Activated CD4-positive, alpha-beta T cell treated with anti-CD3 and anti-CD28 coated beads for 36 hours (primary cell): ENCODE results near the gene PPM1L. TPM values are rescaled to one million over a fixed set of nuclear protein-coding genes. Genes with fewer than 3 reads are reported as not detected.

ENCODE experiments used
- ATAC-seq: fragments of 200-7000 bp; cut with Tn5 transposase; one replicate; pipeline ENCODE4 v1.10.0; 2021; ENCODE audit warnings: mild to moderate bottlenecking, moderate library complexity
- CTCF ChIA-PET: fragments of 350-600 bp; sonication (Branson Sonifier 250); formaldehyde crosslinking; loops from one replicate; lab custom pipeline; 2021; ENCODE audit warnings: antibody characterized with exemption; lab: Charles Lee
- POLR2A ChIA-PET: fragments of 350-600 bp; sonication (Branson Sonifier 250); formaldehyde crosslinking; loops from one replicate; lab custom pipeline; 2021; ENCODE audit warnings: antibody characterized with exemption, inconsistent platforms; lab: Charles Lee
- DNase-seq: peaks from one replicate; pipeline ENCODE4 v3.0.0-alpha.2; 2020
- H3K27ac Mint-ChIP-seq: one replicate; pipeline ENCODE4 v1.8.0; 2021; ENCODE audit warnings: mixed read lengths
- H3K27me3 Mint-ChIP-seq: one replicate; pipeline ENCODE4 v1.8.0; 2021; ENCODE audit warnings: mixed read lengths
- H3K36me3 Mint-ChIP-seq: one replicate; pipeline ENCODE4 v1.8.0; 2021; ENCODE audit warnings: low read depth, mixed read lengths
- H3K4me1 Mint-ChIP-seq: one replicate; pipeline ENCODE4 v1.8.0; 2021; ENCODE audit warnings: mixed read lengths
- H3K4me3 Mint-ChIP-seq: one replicate; pipeline ENCODE4 v1.8.0; 2021; ENCODE audit warnings: mild to moderate bottlenecking, moderate library complexity, mixed read lengths
- H3K9me3 Mint-ChIP-seq: one replicate; pipeline ENCODE4 v1.8.0; 2021; ENCODE audit warnings: low read depth, mixed read lengths
- intact Hi-C, 2 experiments: fragments of 100-400 bp; cut with DNase I in 1 of 2; cut with micrococcal nuclease in 1 of 2; formaldehyde crosslinking; loops; one replicate each; pipeline versions ENCODE4 v1.14.2 to v1.15.1; 2022 to 2024; cut with DNase I, micrococcal nuclease
- total RNA-seq, 2 experiments: library from RNA; stranded (reverse); gene quantifications; one replicate each; pipeline ENCODE4 v1.2.3, GENCODE V29; 2021

Gene PPM1L
- total RNA-seq, 2 experiments from 2014 or later, result 1.8 to 2.4 TPM

DNA sequence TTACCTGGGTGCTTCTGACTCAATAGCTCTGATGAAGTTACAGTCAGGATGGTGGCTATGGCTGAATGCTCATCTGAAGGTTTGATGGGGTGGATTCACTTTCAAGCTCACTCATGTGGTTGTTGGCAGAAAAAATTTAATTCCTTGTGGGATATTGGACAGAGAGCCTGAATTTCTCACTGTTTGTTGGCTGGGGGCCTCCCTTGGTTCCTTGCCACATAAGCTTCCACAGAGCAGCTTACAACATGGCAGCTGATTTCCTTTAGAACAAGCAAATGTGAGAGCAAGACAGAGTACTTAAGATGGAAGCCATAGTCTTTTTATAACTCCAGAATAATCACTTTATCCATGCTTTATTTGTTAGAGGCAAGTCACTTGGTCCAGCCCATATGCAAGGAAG is 150.6 kb downstream of the PPM1L start:
- Mint-ChIP-seq H3K27ac (no peak overlapping the region), H3K36me3 (no peaks in the 10 kb centered on the region), H3K4me1 (no peaks in the 10 kb centered on the region), H3K9me3 (no peaks in the 10 kb centered on the region), H3K27me3 (peaks cover 2% of the 10 kb centered on the region), H3K4me3 (no peak overlapping the region)
- CTCF ChIA-PET, result no interaction called here
- POLR2A ChIA-PET, result no interaction called here
- no peak for ATAC-seq
- no peak for DNase-seq
- intact Hi-C loops, result no loop called here

DNA sequence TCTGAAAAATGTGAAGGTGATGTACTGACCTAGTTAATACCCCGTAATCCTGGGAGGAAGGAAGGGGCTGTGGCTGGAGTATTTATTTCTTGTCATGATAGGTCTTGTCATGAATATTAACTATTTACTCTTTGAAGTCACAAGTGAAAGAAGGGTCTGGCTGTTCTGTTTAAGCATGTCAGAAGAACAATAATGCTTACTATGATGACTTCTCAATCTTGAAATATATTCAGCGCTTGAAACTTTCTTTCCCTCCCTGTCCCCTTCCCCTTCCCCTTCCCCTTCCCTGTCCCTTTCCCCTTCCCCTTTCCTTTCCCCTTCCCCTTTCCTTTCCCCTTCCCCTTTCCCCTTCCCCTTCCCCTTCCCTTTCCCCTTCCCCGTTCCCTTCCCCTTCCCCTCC is 153.9 kb downstream of the PPM1L start:
- no peaks in the 10 kb centered on the region for H3K4me1 Mint-ChIP-seq
- no peak overlapping the region for H3K27ac Mint-ChIP-seq
- H3K9me3 Mint-ChIP-seq, result peaks cover 2% of the 10 kb centered on the region
- H3K36me3 Mint-ChIP-seq, result no peaks in the 10 kb centered on the region
- no peak overlapping the region for H3K4me3 Mint-ChIP-seq
- POLR2A ChIA-PET, result no interaction called here
- no peak for DNase-seq
- ATAC-seq, result no peak
- CTCF ChIA-PET, result no interaction called here
- intact Hi-C loops, result no loop called here
- peaks cover 6% of the 10 kb centered on the region for H3K27me3 Mint-ChIP-seq

GRCh38 chr3:160911411-160911810 is 155.4 kb downstream of the PPM1L start:
- Mint-ChIP-seq H3K4me3 (no peak overlapping the region), H3K36me3 (no peaks in the 10 kb centered on the region), H3K9me3 (peaks cover 2% of the 10 kb centered on the region), H3K4me1 (no peaks in the 10 kb centered on the region), H3K27me3 (peaks cover 6% of the 10 kb centered on the region), H3K27ac (no peak overlapping the region)
- POLR2A ChIA-PET, result no interaction called here
- CTCF ChIA-PET, result interaction anchor here (1.0 kb wide), 1 partner anchor 20 kb away, joined by 3 read pairs; no protein-coding TSS in a partner anchor
- intact Hi-C loops, result no loop called here
- no peak for ATAC-seq
- DNase-seq, result no peak

GRCh38 chr3:160916472-160916871 is 160.4 kb downstream of the PPM1L start:
- H3K4me1 Mint-ChIP-seq, result no peaks in the 10 kb centered on the region
- intact Hi-C loops, result no loop called here
- ATAC-seq (no peak), DNase-seq (no peak)
- ChIA-PET CTCF (interaction anchor here (0.9 to 1.1 kb wide), 2 partner anchors 11 to 25 kb away, joined by 5 read pairs; no protein-coding TSS in a partner anchor), POLR2A (no interaction called here)
- peaks cover 4% of the 10 kb centered on the region for H3K27me3 Mint-ChIP-seq
- H3K4me3 Mint-ChIP-seq, result no peak overlapping the region
- no peak overlapping the region for H3K27ac Mint-ChIP-seq
- no peaks in the 10 kb centered on the region for H3K36me3 Mint-ChIP-seq
- H3K9me3 Mint-ChIP-seq, result peaks cover 2% of the 10 kb centered on the region

DNA sequence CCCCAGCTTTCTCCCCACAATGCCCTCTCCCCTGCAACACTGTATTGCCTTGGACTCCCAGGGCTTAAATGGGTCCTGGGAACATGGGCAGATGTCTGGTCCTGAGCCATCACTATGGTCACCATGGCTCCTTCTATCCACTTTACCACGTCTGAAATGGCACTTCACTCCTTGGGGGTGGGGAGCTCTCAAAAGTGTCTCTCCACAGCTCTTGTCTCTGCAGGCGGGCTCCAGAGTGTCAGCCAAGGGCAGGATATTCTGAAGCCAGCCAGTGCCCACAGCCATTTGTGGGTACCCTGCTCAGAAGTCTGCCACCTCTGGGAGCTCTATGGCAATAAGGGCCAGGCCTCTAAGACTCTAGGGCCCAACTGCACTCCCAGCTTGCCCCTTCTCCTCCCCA is 163.9 kb downstream of the PPM1L start:
- Mint-ChIP-seq H3K4me3 (no peak overlapping the region), H3K36me3 (no peaks in the 10 kb centered on the region), H3K4me1 (peaks cover 6% of the 10 kb centered on the region), H3K9me3 (no peaks in the 10 kb centered on the region), H3K27me3 (no peaks in the 10 kb centered on the region), H3K27ac (no peak overlapping the region)
- no peak for ATAC-seq
- ChIA-PET CTCF (interaction anchor here (0.6 to 2.1 kb wide), 6 partner anchors 14 to 211 kb away, joined by 3 to 8 read pairs (median 3); no protein-coding TSS in a partner anchor), POLR2A (no interaction called here)
- intact Hi-C loops, result no loop called here
- no peak for DNase-seq

DNA sequence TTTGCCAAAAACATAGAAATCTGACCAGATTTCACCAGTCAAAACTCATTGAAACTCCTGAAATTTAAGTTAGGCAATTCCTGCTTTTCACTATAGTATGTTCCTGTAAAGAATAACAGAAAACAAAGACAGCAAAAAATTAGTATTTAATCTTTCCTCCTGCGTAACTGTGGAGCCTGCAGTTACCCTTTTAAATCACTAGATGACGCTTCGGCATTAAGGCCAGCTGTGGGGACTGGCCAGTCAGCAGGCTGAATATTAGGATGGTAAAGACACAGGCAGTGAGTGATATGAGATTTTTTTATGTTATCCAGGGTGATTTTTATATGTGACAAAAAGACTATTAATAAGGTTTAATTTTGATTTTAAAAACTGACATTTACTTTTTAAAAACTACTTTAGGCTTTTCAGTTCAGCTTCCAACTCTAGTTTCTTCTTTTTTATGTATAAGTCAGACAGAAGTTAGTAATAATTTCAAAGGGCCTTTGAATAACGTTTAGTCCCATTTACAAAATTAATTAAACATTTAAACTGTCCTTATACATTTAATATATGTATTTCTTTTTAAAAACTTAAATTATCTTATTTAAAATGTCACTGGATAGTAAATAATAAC is 165.1 kb downstream of the PPM1L start:
- ATAC-seq (no peak), DNase-seq (peak; percentile 6)
- H3K27me3 Mint-ChIP-seq, result no peaks in the 10 kb centered on the region
- intact Hi-C loops, result no loop called here
- H3K36me3 Mint-ChIP-seq, result no peaks in the 10 kb centered on the region
- no peaks in the 10 kb centered on the region for H3K9me3 Mint-ChIP-seq
- POLR2A ChIA-PET, result interaction anchor here (0.7 kb wide), 1 partner anchor 12 kb away, joined by 3 read pairs; no protein-coding TSS in a partner anchor
- no peak overlapping the region for H3K4me3 Mint-ChIP-seq
- H3K27ac Mint-ChIP-seq, result no peak overlapping the region
- CTCF ChIA-PET, result interaction anchor here (1.0 to 1.3 kb wide), 4 partner anchors 15 to 353 kb away, joined by 3 to 4 read pairs (median 3); no protein-coding TSS in a partner anchor
- peaks cover 6% of the 10 kb centered on the region for H3K4me1 Mint-ChIP-seq

DNA sequence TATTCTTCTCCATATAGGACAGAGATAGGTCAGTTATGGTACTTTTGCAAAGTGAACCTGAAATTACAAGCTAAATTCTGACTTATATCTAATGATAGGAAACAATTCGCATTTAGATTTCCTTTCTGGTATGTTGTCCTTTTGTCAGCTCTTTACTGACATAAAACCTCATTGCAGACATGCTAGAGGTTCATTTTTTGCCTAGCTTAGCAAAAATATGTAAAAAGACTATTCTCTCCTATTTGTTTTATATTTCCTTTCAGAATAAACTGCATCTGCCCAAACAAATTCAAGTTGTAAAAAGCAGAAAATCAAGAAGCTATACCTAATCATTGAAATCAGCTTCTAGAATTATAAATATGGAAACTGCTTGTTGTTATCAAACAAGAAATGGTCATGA is 168.7 kb downstream of the PPM1L start:
- Mint-ChIP-seq H3K36me3 (no peaks in the 10 kb centered on the region), H3K4me1 (peaks cover 6% of the 10 kb centered on the region), H3K4me3 (no peak overlapping the region), H3K27me3 (peaks cover under 1% of the 10 kb centered on the region), H3K27ac (no peak overlapping the region), H3K9me3 (no peaks in the 10 kb centered on the region)
- DNase-seq (no peak), ATAC-seq (no peak)
- intact Hi-C loops, result no loop called here
- ChIA-PET POLR2A (no interaction called here), CTCF (interaction anchor here (0.6 to 1.5 kb wide), 3 partner anchors 12 to 352 kb away, joined by 3 read pairs; no protein-coding TSS in a partner anchor)

DNA sequence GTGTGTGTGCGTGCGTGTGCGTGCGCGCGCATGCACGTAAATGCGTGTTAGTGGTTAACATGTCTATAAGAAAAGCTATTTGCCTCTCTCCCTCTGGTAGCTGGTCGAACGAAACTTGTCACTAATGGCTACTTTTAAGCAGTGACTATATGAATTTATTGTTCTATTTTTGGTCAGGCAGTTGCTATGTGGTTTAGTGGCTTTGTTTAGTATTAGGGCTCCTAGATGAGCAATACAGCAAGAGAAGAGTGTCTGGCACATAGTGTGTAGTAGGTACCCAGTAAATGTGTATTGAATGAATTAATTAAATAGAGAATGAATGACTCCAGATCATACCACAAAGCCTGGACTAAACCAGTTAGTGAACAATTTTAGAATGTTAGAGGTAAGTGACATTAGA is 171.6 kb downstream of the PPM1L start:
- Mint-ChIP-seq H3K36me3 (no peaks in the 10 kb centered on the region), H3K4me1 (peaks cover 2% of the 10 kb centered on the region), H3K27ac (no peak overlapping the region), H3K9me3 (no peaks in the 10 kb centered on the region), H3K4me3 (no peak overlapping the region), H3K27me3 (peaks cover 2% of the 10 kb centered on the region)
- CTCF ChIA-PET, result interaction anchor here (0.6 to 1.4 kb wide), 5 partner anchors 11 to 1060 kb away, joined by 3 to 4 read pairs (median 3); no protein-coding TSS in a partner anchor
- intact Hi-C loops, result no loop called here
- POLR2A ChIA-PET, result no interaction called here
- ATAC-seq (no peak), DNase-seq (no peak)

DNA sequence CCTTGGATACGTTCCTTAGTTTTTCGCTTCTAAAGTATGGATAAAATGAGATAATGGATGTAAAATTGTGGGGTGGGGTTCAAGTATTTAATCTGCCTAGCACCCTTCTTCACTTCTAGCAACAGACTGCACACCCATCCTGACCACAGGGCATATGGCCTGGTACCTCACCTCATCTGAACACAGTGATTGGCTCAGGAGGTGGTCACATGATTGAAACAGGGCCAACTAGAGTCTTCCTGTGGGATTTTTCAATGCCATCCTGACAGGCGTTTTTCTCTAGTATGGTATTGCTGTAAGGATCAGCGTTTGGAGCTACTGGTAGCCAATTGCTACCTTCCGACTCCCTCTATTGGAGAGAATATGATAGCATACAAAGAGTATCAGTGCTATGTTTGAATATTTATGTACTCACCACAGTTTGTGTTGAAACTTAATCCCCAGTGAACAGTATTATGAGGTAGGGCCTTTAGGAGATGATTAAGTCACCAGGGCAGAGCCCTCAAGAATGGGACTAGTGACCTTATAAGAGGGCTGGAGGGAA is 172.2 kb downstream of the PPM1L start:
- ATAC-seq, result no peak
- Mint-ChIP-seq H3K27ac (no peak overlapping the region), H3K9me3 (no peaks in the 10 kb centered on the region), H3K4me3 (no peak overlapping the region), H3K4me1 (peaks cover 2% of the 10 kb centered on the region), H3K36me3 (no peaks in the 10 kb centered on the region), H3K27me3 (peaks cover 2% of the 10 kb centered on the region)
- POLR2A ChIA-PET, result no interaction called here
- CTCF ChIA-PET, result interaction anchor here (0.7 to 1.4 kb wide), 3 partner anchors 10 to 506 kb away, joined by 3 read pairs; no protein-coding TSS in a partner anchor
- intact Hi-C loops, result no loop called here
- no peak for DNase-seq

- ATAC-seq (no peak), DNase-seq (no peak)
- Mint-ChIP-seq H3K9me3 (no peaks in the 10 kb centered on the region), H3K27me3 (peaks cover 2% of the 10 kb centered on the region), H3K27ac (no peak overlapping the region), H3K4me1 (no peaks in the 10 kb centered on the region), H3K36me3 (no peaks in the 10 kb centered on the region), H3K4me3 (no peak overlapping the region)
- ChIA-PET POLR2A (interaction anchor here (0.7 kb wide), 1 partner anchor 935 kb away, joined by 5 read pairs; no protein-coding TSS in a partner anchor), CTCF (no interaction called here)
- intact Hi-C loops, result no loop called here
These were observed 173.6 kb downstream of the PPM1L start for GRCh38 chr3:160929595-160929994.

DNA sequence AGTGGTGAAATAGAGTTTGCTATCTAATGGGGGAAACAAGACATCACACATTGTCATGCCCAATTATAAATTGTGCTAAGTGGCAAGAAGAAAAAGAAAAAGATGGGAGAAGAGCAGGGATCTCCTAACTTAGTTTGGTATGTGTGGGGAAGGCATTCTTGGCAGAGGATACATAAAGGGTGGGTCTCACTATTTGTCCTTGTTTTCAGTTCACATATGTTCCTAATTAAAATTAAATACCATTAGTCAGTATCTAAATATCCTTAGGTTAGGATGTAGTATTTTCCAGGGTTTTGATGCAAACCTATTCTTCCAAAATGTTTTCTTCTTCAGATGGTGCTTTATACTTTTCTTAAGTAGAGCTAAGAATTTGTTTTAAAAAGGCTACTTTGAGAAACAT is 175.4 kb downstream of the PPM1L start:
- H3K36me3 Mint-ChIP-seq, result no peaks in the 10 kb centered on the region
- H3K9me3 Mint-ChIP-seq, result no peaks in the 10 kb centered on the region
- peaks cover 2% of the 10 kb centered on the region for H3K27me3 Mint-ChIP-seq
- ChIA-PET CTCF (interaction anchor here (1.1 to 3.2 kb wide), 3 partner anchors 11 to 223 kb away, joined by 3 to 18 read pairs (median 3); no protein-coding TSS in a partner anchor), POLR2A (no interaction called here)
- intact Hi-C loops, result no loop called here
- no peaks in the 10 kb centered on the region for H3K4me1 Mint-ChIP-seq
- no peak for DNase-seq
- no peak overlapping the region for H3K27ac Mint-ChIP-seq
- no peak for ATAC-seq
- no peak overlapping the region for H3K4me3 Mint-ChIP-seq
